GM19468 (cell line): ENCODE measurements around the gene CCR8.
"Not testable (repeated sequence)": the region's sequence is repeated elsewhere in the genome, so short reads cannot be mapped to it uniquely, and the experiment has no call there.

ENCODE experiments used
- ATAC-seq: cut with Tn5 transposase; IDR thresholded peaks from one replicate; pipeline ENCODE4 v1.9.1; 2021; ENCODE audit warnings: mild to moderate bottlenecking, moderate library complexity, moderate number of reproducible peaks; ENCODE audit not compliant: unreplicated experiment; ENCODE audit errors: extremely low read depth

The CCR8 gene

DNA sequence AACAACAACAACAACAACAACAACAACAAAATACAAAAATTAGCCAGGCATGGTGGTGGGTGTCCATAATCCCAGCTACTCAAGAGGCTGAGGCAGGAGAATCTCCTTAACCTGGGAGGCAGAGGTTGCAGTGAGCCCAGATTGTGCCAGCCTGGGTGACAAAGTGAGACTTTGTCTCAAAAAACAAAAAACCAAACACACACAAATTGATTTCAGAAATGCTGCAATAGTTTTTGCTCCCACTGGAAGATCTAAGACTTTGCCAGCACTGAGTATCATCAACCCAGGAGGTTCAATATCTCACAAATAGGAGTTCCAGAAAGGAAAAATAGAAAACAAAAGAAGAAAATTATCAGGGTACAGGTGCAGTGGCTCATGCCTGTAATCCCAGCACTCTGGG, 16.2 kb upstream of the CCR8 start:
- ATAC-seq, result no peak

GRCh38 chr3:39315420-39315819, 14.1 kb upstream of the CCR8 start:
- no peak for ATAC-seq

DNA sequence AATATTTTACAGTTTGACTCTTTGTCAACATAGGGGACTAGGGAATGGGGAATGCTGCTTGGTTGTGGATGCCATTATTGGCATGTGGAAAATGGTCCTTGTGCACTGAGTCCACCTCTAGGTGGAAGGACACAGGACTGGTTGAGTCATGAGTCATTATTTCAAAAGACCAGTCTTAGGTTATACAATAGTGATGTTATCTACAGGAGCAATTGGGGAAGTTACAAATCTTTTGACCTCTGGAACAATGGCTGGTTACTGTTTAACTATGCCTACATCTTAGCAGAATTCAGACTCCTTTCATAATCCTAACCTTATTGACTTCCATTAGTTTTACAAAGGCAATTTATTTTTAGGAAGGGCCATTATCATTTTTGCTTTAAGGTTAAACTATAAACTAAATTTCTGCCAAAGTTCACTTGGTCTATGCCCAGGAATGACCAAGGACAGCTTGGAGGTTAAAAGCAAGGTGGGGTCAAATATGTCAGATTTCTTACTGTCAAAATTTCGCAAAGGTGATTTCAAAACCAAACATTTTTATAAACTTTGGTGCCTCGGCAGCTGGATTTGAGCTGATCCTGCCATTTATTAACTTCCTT, 11.8 kb upstream of the CCR8 start:
- ATAC-seq, result no peak

GRCh38 chr3:39318301-39318700, 11.2 kb upstream of the CCR8 start:
- ATAC-seq, result no peak

- ATAC-seq, result no peak
Observed at GRCh38 chr3:39319249-39319648, 10.3 kb upstream of the CCR8 start.

DNA sequence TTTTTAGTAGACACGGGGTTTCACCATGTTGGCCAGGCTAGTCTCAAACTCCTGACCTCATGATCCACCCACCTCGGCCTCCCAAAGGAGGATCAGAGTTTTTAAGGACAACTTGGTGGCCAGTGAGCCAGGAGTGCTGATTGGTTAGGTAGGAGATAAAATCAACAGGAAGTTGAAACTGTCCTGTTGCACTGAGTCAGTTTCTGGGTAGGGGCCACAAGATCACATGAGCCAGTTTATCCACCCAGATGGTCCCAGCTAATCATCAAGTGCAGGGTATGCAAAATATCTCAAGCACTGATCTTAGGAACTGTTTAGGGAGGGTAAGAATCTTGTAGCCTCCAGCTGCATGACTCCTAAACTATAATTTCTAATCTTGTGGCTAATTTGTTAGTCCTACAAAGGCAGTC, 7.9 kb upstream of the CCR8 start:
- not testable (repeated sequence) for ATAC-seq

- ATAC-seq, result not testable (repeated sequence)
Observed at GRCh38 chr3:39322209-39322715, 7.2 kb upstream of the CCR8 start.

DNA sequence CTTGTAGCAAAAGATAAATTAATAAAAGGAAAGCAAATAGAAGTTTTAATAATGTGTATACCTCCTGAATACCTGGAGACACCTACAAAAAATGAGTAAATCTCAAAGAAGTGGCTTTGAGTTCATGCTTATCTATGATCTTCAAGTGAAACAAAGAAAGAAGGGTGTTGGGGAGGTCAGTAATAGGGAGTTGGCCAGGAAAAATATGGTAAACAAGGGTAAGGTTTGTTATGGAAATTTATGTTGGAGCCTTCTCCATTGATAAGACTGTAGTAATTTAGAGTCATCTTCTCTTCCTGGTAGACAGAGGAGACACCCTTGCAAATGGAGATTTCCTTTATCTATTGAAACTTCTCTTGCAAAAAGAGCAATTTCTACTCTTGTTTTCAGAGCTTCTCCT, 6.6 kb upstream of the CCR8 start:
- ATAC-seq, result no peak

- ATAC-seq, result no peak
Observed at GRCh38 chr3:39323494-39323893, 6.0 kb upstream of the CCR8 start.

DNA sequence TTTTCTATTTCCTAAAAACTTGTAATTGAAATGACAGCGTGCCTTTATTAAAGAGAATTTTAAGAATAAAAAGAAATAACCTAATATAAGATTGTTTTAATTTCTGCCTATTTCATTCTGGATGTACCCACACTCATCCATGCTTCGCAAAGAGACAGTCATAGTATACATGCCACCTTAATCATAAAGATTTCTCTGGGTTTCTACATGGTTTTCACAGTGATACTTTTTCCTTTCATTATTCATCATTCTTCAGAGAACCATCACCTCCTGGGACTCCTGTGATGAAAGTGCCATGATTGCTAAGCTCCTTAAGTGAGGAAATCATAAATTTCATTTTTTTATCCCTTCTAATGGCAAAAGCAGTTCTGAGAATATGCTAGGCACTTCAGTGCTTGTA, 4.3 kb upstream of the CCR8 start:
- ATAC-seq, result no peak

- ATAC-seq, result no peak
Observed at GRCh38 chr3:39327053-39327745, 2.3 kb upstream of the CCR8 start.

DNA sequence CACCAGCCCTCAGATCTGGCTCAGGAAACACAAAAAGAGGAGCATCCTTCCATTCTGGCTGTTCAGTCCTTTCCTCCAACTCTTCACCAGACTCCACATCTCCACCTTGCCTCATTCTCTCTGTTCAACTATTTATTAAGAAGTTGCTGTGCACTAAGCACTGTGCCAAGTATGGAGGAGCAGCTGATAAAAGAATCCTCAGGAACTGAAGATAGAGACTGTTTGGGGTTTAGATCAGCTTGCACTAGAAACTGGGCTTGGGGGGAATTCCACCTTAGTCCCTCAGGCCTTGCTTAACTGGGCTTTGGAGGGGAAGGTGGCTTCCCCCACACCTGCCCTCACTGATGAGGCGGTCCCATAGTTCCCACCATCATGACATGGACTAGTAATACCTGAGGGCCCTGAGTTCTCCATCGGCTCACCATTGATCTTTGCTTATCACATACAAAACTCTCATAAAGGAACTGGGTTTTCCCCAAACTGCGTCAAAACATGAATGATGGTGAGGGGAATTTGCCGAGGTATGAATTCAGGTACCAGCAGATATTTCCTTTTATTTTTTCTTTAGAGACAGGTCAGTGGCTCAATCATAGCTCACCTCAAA, 1.7 kb upstream of the CCR8 start:
- no peak for ATAC-seq

DNA sequence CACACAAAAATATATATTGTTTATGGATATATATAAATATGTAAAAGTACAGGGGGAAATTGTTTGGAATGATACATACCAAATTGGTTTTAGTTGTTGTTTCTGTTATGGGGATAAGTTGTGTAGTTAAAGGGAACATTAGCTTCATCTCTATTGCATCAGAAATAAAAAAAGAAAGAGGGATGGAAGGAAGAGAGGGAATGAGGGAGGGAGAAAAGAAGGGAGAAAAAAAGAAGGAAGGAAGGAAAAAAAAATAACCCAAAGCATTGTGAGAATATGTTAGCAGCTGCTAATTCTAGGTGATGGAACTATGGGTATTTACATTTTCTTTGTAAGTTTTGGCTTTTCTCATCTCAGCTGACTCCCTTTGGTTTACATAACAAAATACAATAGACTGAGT, 1.3 kb downstream of the CCR8 start:
- ATAC-seq, result no peak

DNA sequence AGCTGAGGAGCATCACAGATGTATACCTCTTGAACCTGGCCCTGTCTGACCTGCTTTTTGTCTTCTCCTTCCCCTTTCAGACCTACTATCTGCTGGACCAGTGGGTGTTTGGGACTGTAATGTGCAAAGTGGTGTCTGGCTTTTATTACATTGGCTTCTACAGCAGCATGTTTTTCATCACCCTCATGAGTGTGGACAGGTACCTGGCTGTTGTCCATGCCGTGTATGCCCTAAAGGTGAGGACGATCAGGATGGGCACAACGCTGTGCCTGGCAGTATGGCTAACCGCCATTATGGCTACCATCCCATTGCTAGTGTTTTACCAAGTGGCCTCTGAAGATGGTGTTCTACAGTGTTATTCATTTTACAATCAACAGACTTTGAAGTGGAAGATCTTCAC, 3.0 kb downstream of the CCR8 start:
- ATAC-seq, result no peak

GRCh38 chr3:39333607-39334006, 4.1 kb downstream of the CCR8 start:
- ATAC-seq, result no peak

DNA sequence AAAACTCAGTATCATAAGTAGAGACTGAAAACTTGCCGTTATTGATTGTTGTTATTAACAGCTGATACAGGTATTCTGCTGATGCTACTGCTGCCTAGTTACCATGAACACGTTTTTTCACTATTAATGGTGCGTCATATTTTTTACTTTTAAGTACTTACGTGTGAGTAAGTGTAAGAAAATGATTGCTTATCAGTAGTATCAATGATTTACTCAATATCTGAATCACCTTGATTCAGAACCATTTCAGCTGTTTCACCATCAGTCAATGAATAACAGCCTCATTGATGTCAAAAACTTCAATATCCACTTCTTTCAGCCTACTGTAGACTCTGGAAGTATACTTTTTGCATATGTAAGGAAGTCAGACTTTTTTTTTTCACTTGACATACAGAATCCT, 4.7 kb downstream of the CCR8 start:
- no peak for ATAC-seq

GRCh38 chr3:39338201-39338600, 8.7 kb downstream of the CCR8 start:
- ATAC-seq, result no peak

- no peak for ATAC-seq
Observed at GRCh38 chr3:39339086-39339485, 9.6 kb downstream of the CCR8 start.

- ATAC-seq, result no peak
Observed at GRCh38 chr3:39343076-39343717, 13.7 kb downstream of the CCR8 start.

GRCh38 chr3:39343760-39344159, 14.3 kb downstream of the CCR8 start:
- ATAC-seq, result no peak

DNA sequence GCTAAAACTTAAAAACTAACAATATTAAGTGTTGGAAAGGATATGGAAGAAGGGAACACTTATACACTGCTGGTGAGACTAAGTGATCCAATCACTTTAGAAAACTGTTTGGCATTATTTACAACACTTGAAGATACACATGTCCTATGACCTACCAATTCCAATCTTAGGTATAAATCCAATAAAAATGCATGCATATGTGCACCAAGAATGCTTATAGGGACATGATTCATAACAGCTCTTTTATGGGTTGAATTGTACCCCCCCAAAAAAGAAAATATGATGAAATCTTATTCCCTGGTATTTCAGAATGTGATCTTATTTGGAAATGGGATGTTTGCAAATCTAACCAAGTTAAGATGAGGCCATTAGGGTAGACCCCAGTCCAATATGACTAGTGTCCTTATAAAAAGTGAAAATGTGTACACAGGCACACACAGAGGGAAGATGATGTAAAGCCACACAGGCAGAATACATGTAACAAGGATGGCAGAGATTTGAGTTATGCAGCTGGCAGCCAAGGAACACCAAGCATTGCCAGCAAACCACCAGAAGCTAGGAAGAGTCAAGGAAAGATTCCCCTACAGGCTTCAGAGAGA, 15.3 kb downstream of the CCR8 start:
- ATAC-seq, result no peak
